Measurements from ENCODE around the gene CELSR1. TPM values are rescaled to one million over a fixed set of nuclear protein-coding genes. Genes with fewer than 3 reads are reported as not detected.

CELSR1 gene
- total RNA-seq, 2 donors from 2014 or later: 1.5 to 6.7 TPM

GRCh38 chr22:46455446-46455845, 82.0 kb downstream of the CELSR1 start:
- H3K36me3 ChIP-seq: no peaks in the 10 kb centered on the region
- no peaks in the 10 kb centered on the region for H3K27me3 ChIP-seq (replicated peaks; ENCODE audit: insufficient read depth)
- no peak overlapping the region for H3K4me3 ChIP-seq
- H3K9me3 ChIP-seq: no peaks in the 10 kb centered on the region
- H3K4me1 ChIP-seq (ENCODE audit: control insufficient read depth in 1 of 2, low read depth in 2 of 2): no peaks in the 10 kb centered on the region
- no peak for TF ChIP-seq CTCF (IDR thresholded peaks at IDR 0.05)
- no peak overlapping the region for H3K27ac ChIP-seq
- no peak for ATAC-seq (ENCODE audit: insufficient number of reproducible peaks, low FRiP score, low read depth)
- no peak for DNase-seq (ENCODE audit: low spot score)

GRCh38 chr22:46454504-46455269, 82.7 kb downstream of the CELSR1 start:
- no peak for TF ChIP-seq CTCF (IDR thresholded peaks at IDR 0.05)
- Histone ChIP-seq H3K27me3 (replicated peaks; ENCODE audit: insufficient read depth) (no peaks in the 10 kb centered on the region), H3K9me3 (no peaks in the 10 kb centered on the region), H3K27ac (no peak overlapping the region), H3K4me3 (no peak overlapping the region), H3K4me1 (ENCODE audit: control insufficient read depth in 1 of 2, low read depth in 2 of 2) (no peaks in the 10 kb centered on the region), H3K36me3 (no peaks in the 10 kb centered on the region)
- DNase-seq (ENCODE audit: low spot score) (no peak), ATAC-seq (ENCODE audit: insufficient number of reproducible peaks, low FRiP score, low read depth) (no peak)

- no peaks in the 10 kb centered on the region for H3K9me3 ChIP-seq
- no peak overlapping the region for H3K4me3 ChIP-seq
- H3K4me1 ChIP-seq (ENCODE audit: control insufficient read depth in 1 of 2, low read depth in 2 of 2): no peaks in the 10 kb centered on the region
- no peaks in the 10 kb centered on the region for H3K36me3 ChIP-seq
- DNase-seq (ENCODE audit: low spot score) (no peak), ATAC-seq (ENCODE audit: insufficient number of reproducible peaks, low FRiP score, low read depth) (no peak)
- no peak for TF ChIP-seq CTCF (IDR thresholded peaks at IDR 0.05)
- H3K27ac ChIP-seq: no peak overlapping the region
- H3K27me3 ChIP-seq (replicated peaks; ENCODE audit: insufficient read depth): no peaks in the 10 kb centered on the region
Observed at GRCh38 chr22:46453829-46454503, 83.5 kb downstream of the CELSR1 start.

GRCh38 chr22:46453006-46453828, 84.2 kb downstream of the CELSR1 start:
- Histone ChIP-seq H3K27me3 (replicated peaks; ENCODE audit: insufficient read depth) (no peaks in the 10 kb centered on the region), H3K27ac (no peak overlapping the region), H3K4me3 (no peak overlapping the region), H3K4me1 (ENCODE audit: control insufficient read depth in 1 of 2, low read depth in 2 of 2) (no peaks in the 10 kb centered on the region), H3K9me3 (no peaks in the 10 kb centered on the region), H3K36me3 (no peaks in the 10 kb centered on the region)
- no peak for TF ChIP-seq CTCF (IDR thresholded peaks at IDR 0.05)
- ATAC-seq (ENCODE audit: insufficient number of reproducible peaks, low FRiP score, low read depth) (no peak), DNase-seq (ENCODE audit: low spot score) (no peak)

Data from thoracic aorta (tissue), 2 donors.